ENCODE results near the gene LAS1L.

DNA sequence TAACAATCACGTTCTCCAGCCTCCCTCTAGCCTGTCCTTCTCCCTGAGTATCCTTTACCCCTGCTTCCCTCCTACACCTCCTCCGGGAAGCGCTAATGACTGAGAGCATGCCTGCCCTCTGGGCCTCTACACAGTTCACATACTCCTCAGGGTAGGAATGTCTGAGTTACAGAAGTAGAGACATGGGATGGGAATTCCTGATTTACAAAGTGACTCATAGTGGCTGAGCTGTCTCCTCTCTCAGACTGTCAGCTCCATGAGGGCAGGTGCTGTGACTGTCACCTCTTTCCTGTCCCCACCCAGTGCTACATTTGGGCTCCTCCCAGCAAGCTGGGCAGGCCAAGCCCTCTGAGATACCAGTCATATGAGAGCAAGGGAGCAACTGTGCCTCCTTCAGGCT is 2.6 kb downstream of the LAS1L start:
- TF ChIP-seq, protein P1, sequence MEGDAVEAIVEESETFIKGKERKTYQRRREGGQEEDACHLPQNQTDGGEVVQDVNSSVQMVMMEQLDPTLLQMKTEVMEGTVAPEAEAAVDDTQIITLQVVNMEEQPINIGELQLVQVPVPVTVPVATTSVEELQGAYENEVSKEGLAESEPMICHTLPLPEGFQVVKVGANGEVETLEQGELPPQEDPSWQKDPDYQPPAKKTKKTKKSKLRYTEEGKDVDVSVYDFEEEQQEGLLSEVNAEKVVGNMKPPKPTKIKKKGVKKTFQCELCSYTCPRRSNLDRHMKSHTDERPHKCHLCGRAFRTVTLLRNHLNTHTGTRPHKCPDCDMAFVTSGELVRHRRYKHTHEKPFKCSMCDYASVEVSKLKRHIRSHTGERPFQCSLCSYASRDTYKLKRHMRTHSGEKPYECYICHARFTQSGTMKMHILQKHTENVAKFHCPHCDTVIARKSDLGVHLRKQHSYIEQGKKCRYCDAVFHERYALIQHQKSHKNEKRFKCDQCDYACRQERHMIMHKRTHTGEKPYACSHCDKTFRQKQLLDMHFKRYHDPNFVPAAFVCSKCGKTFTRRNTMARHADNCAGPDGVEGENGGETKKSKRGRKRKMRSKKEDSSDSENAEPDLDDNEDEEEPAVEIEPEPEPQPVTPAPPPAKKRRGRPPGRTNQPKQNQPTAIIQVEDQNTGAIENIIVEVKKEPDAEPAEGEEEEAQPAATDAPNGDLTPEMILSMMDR (IDR thresholded peaks at IDR 0.05): no peak
- TF ChIP-seq POLR2A (IDR thresholded peaks at IDR 0.05): no peak
